IMR-90 (cell line): ENCODE data around the gene TNIP1.

ENCODE experiments used
- CEBPB ChIP-seq: IDR thresholded peaks from 2 replicates; pipeline ENCODE4 v1.6.1; 2012; ENCODE audit warnings: low read depth, low read length, improper control_type of control experiment
- CHD1 ChIP-seq: IDR thresholded peaks from 2 replicates; pipeline ENCODE4 v1.6.1; 2012; ENCODE audit warnings: low read depth, low read length, improper control_type of control experiment
- FOS ChIP-seq: fragments of 150-350 bp; IDR thresholded peaks from 2 replicates; pipeline ENCODE4 v1.6.1; 2016; ENCODE audit warnings: low read depth, low read length
- MAFK ChIP-seq: IDR thresholded peaks from 2 replicates; pipeline ENCODE4 v1.6.1; 2012; ENCODE audit warnings: low read depth, low read length, improper control_type of control experiment
- MXI1 ChIP-seq: IDR thresholded peaks from 2 replicates; pipeline ENCODE4 v1.6.1; 2012; ENCODE audit warnings: low read depth, mild to moderate bottlenecking, low read length, moderate library complexity, borderline replicate concordance
- NFE2L2 ChIP-seq: fragments of 150-350 bp; IDR thresholded peaks from 2 replicates; pipeline ENCODE4 v1.6.1; 2016; ENCODE audit warnings: low read depth, mild to moderate bottlenecking, low read length
- POLR2A ChIP-seq: IDR thresholded peaks from 2 replicates; pipeline ENCODE4 v1.6.1; 2012; ENCODE audit warnings: mild to moderate bottlenecking, low read depth, low read length
- RAD21 ChIP-seq: IDR thresholded peaks from 2 replicates; pipeline ENCODE4 v1.6.1; 2012; ENCODE audit warnings: low read length, improper control_type of control experiment
- RCOR1 ChIP-seq: IDR thresholded peaks from 2 replicates; pipeline ENCODE4 v1.6.1; 2012; ENCODE audit warnings: mild to moderate bottlenecking, low read length, improper control_type of control experiment; ENCODE audit not compliant: insufficient replicate concordance
- RFX5 ChIP-seq: IDR thresholded peaks from 2 replicates; pipeline ENCODE4 v1.8.0; 2012; ENCODE audit warnings: low read depth, mild to moderate bottlenecking, low read length, moderate library complexity
- SMC3 ChIP-seq: fragments of 150-350 bp; IDR thresholded peaks from 2 replicates; pipeline ENCODE4 v1.6.1; 2016; ENCODE audit warnings: low read depth, mild to moderate bottlenecking, antibody characterized with exemption, low read length, moderate library complexity
- TF ChIP-seq, protein P1 (sequence below): conservative IDR thresholded peaks from 2 replicates; pipeline ENCODE4 v1.5.1; 2012; ENCODE audit warnings: mild to moderate bottlenecking, low read depth, low read length, improper control_type of control experiment
- TF ChIP-seq, protein P2 (sequence below): fragments of 150-350 bp; IDR thresholded peaks from 2 replicates; pipeline ENCODE4 v1.6.1; 2016; ENCODE audit warnings: low read depth, mild to moderate bottlenecking, low read length, moderate library complexity, borderline replicate concordance
- TF ChIP-seq, protein P3 (sequence below): fragments of 150-350 bp; IDR thresholded peaks from 2 replicates; pipeline ENCODE4 v1.6.1; 2017; ENCODE audit warnings: mild to moderate bottlenecking, antibody characterized with exemption, low read length, low read depth

DNA sequence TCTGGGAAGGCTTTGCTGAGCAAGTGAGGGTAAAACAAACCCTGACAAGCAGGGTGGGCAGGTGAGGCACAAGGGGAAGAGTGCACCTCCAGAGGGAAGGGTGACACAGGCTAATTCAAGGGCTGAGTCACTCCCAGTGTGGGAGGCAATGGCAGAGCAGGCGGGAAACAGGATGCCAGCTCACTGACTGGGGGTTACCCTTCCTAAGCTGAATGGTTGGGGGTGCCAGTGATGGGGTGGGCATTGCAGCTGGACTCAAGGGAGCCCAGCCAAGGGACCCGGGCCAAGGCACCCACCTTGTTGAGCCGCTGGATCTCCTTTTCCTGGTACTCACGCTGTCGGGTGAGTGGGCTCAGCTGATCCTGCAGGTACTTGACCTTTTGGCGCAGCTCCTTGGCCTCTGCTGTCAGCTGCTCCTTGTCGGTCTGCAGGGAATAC is 42.0 kb downstream of the TNIP1 start:
- TF ChIP-seq MXI1 (no peak), POLR2A (no peak), CHD1 (no peak), RAD21 (no peak), RFX5 (no peak), CEBPB (no peak), FOS (no peak), MAFK (no peak), RCOR1 (no peak), NFE2L2 (no peak), SMC3 (no peak)
- TF ChIP-seq, protein P1, sequence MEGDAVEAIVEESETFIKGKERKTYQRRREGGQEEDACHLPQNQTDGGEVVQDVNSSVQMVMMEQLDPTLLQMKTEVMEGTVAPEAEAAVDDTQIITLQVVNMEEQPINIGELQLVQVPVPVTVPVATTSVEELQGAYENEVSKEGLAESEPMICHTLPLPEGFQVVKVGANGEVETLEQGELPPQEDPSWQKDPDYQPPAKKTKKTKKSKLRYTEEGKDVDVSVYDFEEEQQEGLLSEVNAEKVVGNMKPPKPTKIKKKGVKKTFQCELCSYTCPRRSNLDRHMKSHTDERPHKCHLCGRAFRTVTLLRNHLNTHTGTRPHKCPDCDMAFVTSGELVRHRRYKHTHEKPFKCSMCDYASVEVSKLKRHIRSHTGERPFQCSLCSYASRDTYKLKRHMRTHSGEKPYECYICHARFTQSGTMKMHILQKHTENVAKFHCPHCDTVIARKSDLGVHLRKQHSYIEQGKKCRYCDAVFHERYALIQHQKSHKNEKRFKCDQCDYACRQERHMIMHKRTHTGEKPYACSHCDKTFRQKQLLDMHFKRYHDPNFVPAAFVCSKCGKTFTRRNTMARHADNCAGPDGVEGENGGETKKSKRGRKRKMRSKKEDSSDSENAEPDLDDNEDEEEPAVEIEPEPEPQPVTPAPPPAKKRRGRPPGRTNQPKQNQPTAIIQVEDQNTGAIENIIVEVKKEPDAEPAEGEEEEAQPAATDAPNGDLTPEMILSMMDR = no peak
- TF ChIP-seq, protein P2, sequence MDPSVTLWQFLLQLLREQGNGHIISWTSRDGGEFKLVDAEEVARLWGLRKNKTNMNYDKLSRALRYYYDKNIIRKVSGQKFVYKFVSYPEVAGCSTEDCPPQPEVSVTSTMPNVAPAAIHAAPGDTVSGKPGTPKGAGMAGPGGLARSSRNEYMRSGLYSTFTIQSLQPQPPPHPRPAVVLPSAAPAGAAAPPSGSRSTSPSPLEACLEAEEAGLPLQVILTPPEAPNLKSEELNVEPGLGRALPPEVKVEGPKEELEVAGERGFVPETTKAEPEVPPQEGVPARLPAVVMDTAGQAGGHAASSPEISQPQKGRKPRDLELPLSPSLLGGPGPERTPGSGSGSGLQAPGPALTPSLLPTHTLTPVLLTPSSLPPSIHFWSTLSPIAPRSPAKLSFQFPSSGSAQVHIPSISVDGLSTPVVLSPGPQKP = no peak
- TF ChIP-seq, protein P3, sequence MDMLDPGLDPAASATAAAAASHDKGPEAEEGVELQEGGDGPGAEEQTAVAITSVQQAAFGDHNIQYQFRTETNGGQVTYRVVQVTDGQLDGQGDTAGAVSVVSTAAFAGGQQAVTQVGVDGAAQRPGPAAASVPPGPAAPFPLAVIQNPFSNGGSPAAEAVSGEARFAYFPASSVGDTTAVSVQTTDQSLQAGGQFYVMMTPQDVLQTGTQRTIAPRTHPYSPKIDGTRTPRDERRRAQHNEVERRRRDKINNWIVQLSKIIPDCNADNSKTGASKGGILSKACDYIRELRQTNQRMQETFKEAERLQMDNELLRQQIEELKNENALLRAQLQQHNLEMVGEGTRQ = no peak
